Stimulated activated CD8-positive, alpha-beta memory T cell treated with anti-CD3 and anti-CD28 coated beads, Interleukin-4, amount 100 ng/mL, for 1 hour (primary cell): ENCODE measurements around the gene USP4.
"Not testable (repeated sequence)": the region's sequence is repeated elsewhere in the genome, so short reads cannot be mapped to it uniquely, and the experiment has no call there.

ENCODE experiments used
- DNase-seq, 2 donors: peaks; one replicate each; pipeline ENCODE4 v3.0.0-alpha.2; 2020; ENCODE audit warnings: low read depth in 2 of 2, low spot score in 1 of 2

USP4 gene

GRCh38 chr3:49339941-49340800 lies at the start of gene USP4:
TSS of gene USP4 (minus strand) at chr3:49340053. CDS start at chr3:49340024, 29 bp downstream.
- peak; percentile 79 to 84 for DNase-seq

GRCh38 chr3:49389297-49389696 lies 49.4 kb upstream of the USP4 start:
- DNase-seq: no peak

- DNase-seq: no peak
These were observed 48.5 kb upstream of the USP4 start for GRCh38 chr3:49388289-49388820.

GRCh38 chr3:49387721-49388120 lies 47.9 kb upstream of the USP4 start:
- DNase-seq: no peak

- DNase-seq: no peak
These were observed 46.4 kb upstream of the USP4 start for GRCh38 chr3:49386056-49386756.

GRCh38 chr3:49385617-49386016 lies 45.8 kb upstream of the USP4 start:
- no peak for DNase-seq

- DNase-seq: no peak
These were observed 43.5 kb upstream of the USP4 start for GRCh38 chr3:49383387-49383786.

- DNase-seq: no peak
These were observed 38.5 kb upstream of the USP4 start for GRCh38 chr3:49378249-49378895.

GRCh38 chr3:49377483-49377882 lies 37.6 kb upstream of the USP4 start:
- DNase-seq: no peak

GRCh38 chr3:49371946-49372345 lies 32.1 kb upstream of the USP4 start:
- DNase-seq: no peak

GRCh38 chr3:49370585-49371290 lies 30.9 kb upstream of the USP4 start:
- no peak for DNase-seq

GRCh38 chr3:49362561-49362960 lies 22.7 kb upstream of the USP4 start:
- no peak for DNase-seq

GRCh38 chr3:49359623-49360022 lies 19.8 kb upstream of the USP4 start:
- DNase-seq: no peak

- DNase-seq: no peak
These were observed 19.0 kb upstream of the USP4 start for GRCh38 chr3:49358884-49359225.

- DNase-seq: peak; percentile 45 to 54
These were observed 18.5 kb upstream of the USP4 start, which contains the start of gene GPX1 for GRCh38 chr3:49358217-49358883. TSS of gene GPX1 (minus strand) at chr3:49358353. CDS start at chr3:49358278, 75 bp downstream.

- not testable (repeated sequence) for DNase-seq
These were observed 17.8 kb upstream of the USP4 start for GRCh38 chr3:49357443-49358216.

- not testable (repeated sequence) for DNase-seq
These were observed 17.2 kb upstream of the USP4 start for GRCh38 chr3:49357095-49357442.

GRCh38 chr3:49352890-49353421 lies 13.1 kb upstream of the USP4 start:
- no peak for DNase-seq

- no peak for DNase-seq
These were observed 12.4 kb upstream of the USP4 start for GRCh38 chr3:49352281-49352680.
